ENCODE data around the gene HS6ST3. TPM values are rescaled to one million over a fixed set of nuclear protein-coding genes. Genes with fewer than 3 reads are reported as not detected.
"Not testable (repeated sequence)": the region's sequence is repeated elsewhere in the genome, so short reads cannot be mapped to it uniquely, and the experiment has no call there.

Gene HS6ST3
- polyA plus RNA-seq, 1 donor: 1.4 TPM

DNA sequence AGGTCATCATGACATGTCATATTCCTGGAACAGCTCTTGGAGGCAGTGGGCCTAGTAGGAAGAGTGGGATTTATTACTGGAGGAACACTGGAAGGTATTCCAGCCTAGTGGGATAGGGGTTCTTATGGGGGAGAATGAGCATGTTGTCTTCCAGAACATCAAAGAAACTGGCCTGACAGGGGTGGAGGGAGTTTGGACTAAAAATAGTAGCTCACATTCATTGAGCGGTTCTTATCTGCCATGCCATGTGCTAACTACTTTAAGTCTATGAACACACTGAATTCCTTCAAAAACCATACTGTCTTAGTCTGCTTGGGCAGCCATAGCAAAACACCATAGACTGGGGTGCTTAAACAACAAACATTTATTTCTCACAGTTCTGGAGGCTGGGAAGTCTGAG lies 413.6 kb downstream of the HS6ST3 start:
- H3K4me1 ChIP-seq (ENCODE audit: control insufficient read depth, insufficient read depth, low read length): no peaks in the 10 kb centered on the region
- H3K27me3 ChIP-seq (ENCODE audit: control insufficient read depth, insufficient read depth, low read length): no peaks in the 10 kb centered on the region
- H3K4me3 ChIP-seq (ENCODE audit: low read length): no peak overlapping the region
- no peak overlapping the region for H3K27ac ChIP-seq (ENCODE audit: low read length)
- WGBS (ENCODE audit: insufficient coverage, low lambda C conversion rate): 100% methylated on average over 1 of the region's 1 CpG
- no peak for DNase-seq
- no peaks in the 10 kb centered on the region for H3K9me3 ChIP-seq (ENCODE audit: control insufficient read depth, low read depth, low read length)
- H3K36me3 ChIP-seq (ENCODE audit: control insufficient read depth, insufficient read depth, low read length): no peaks in the 10 kb centered on the region

DNA sequence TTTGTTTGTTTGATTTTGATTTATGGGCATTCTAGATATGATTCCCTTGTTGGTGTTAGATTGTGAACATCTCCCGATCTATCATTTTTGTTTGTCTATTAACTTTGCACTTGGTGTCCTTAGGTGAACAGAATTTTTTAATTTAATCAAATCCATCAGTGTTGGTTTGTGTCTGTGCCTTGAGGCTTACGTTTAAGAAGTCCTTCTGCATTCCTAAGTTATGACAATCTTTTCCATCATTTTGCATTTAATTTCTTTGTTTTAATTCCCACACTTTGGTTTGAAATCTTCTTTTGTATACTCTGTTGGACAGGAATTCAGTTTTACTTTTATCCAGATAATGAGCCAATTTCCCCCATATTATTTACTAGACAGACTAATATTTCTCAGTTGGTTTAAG lies 421.7 kb downstream of the HS6ST3 start:
- H3K27me3 ChIP-seq (ENCODE audit: control insufficient read depth, insufficient read depth, low read length): no peaks in the 10 kb centered on the region
- no peaks in the 10 kb centered on the region for H3K36me3 ChIP-seq (ENCODE audit: control insufficient read depth, insufficient read depth, low read length)
- DNase-seq: no peak
- H3K4me3 ChIP-seq (ENCODE audit: low read length): no peak overlapping the region
- 95% methylated on average over 2 of the region's 2 CpGs for WGBS (ENCODE audit: insufficient coverage, low lambda C conversion rate)
- H3K4me1 ChIP-seq (ENCODE audit: control insufficient read depth, insufficient read depth, low read length): no peaks in the 10 kb centered on the region
- no peaks in the 10 kb centered on the region for H3K9me3 ChIP-seq (ENCODE audit: control insufficient read depth, low read depth, low read length)
- H3K27ac ChIP-seq (ENCODE audit: low read length): no peak overlapping the region

DNA sequence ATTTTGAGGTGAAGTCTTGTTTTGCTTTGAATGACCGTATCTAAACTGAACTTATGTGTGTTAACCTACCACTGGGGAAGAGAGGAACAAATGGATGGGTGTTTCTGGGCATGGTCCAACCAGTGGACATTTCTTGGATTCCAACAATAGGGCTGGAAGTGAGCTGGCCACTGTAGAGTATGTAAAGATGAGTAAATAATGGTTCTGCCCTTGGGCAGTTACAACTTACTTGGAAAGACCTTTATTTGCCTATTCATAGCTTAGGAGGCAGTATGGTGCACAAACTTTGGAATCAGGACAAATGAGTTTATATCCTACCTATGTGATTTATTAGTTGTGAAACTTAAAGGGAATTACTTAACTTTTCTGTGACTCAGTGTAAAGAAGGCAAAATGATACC lies 429.5 kb downstream of the HS6ST3 start:
- no peak for DNase-seq
- no CpG with 5 or more reads among the region's 1 CpG for WGBS (ENCODE audit: insufficient coverage, low lambda C conversion rate)
- peaks cover under 1% of the 10 kb centered on the region for H3K4me1 ChIP-seq (ENCODE audit: control insufficient read depth, insufficient read depth, low read length)
- H3K9me3 ChIP-seq (ENCODE audit: control insufficient read depth, low read depth, low read length): no peaks in the 10 kb centered on the region
- no peak overlapping the region for H3K4me3 ChIP-seq (ENCODE audit: low read length)
- H3K27me3 ChIP-seq (ENCODE audit: control insufficient read depth, insufficient read depth, low read length): no peaks in the 10 kb centered on the region
- no peaks in the 10 kb centered on the region for H3K36me3 ChIP-seq (ENCODE audit: control insufficient read depth, insufficient read depth, low read length)
- H3K27ac ChIP-seq (ENCODE audit: low read length): no peak overlapping the region

GRCh38 chr13:96524398-96525020 lies 434.6 kb downstream of the HS6ST3 start:
- no CpG with 5 or more reads among the region's 11 CpGs for WGBS (ENCODE audit: insufficient coverage, low lambda C conversion rate)
- peaks cover 16% of the 10 kb centered on the region for H3K4me1 ChIP-seq (ENCODE audit: control insufficient read depth, insufficient read depth, low read length)
- H3K9me3 ChIP-seq (ENCODE audit: control insufficient read depth, low read depth, low read length); H3K27ac ChIP-seq (ENCODE audit: low read length); H3K4me3 ChIP-seq (ENCODE audit: low read length); DNase-seq; H3K27me3 ChIP-seq (ENCODE audit: control insufficient read depth, insufficient read depth, low read length); H3K36me3 ChIP-seq (ENCODE audit: control insufficient read depth, insufficient read depth, low read length): not testable (repeated sequence)

DNA sequence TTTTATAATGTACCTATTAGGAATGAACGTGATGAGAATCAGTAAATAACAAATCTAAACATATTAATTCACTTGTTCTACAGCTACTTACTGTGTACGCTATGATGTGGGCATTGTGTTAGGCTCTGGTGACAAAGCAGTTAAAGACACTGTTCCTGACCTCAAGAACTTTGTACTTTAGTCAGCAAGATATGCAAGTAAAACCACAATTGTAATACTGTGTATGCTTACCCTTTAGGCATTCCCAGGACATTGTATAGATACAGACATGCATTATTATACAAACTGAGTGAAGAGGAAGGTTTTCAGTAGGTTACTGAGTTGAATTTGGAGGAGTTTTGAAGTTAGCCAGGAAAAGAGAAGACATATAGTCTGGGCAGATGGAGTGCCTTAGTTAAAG lies 435.8 kb downstream of the HS6ST3 start:
- H3K9me3 ChIP-seq (ENCODE audit: control insufficient read depth, low read depth, low read length): no peaks in the 10 kb centered on the region
- peak overlapping the region; percentile 37 for H3K27ac ChIP-seq (ENCODE audit: low read length)
- H3K36me3 ChIP-seq (ENCODE audit: control insufficient read depth, insufficient read depth, low read length): no peaks in the 10 kb centered on the region
- no CpG with 5 or more reads among the region's 2 CpGs for WGBS (ENCODE audit: insufficient coverage, low lambda C conversion rate)
- H3K4me1 ChIP-seq (ENCODE audit: control insufficient read depth, insufficient read depth, low read length): peaks cover 16% of the 10 kb centered on the region
- no peak overlapping the region for H3K4me3 ChIP-seq (ENCODE audit: low read length)
- DNase-seq: peak; percentile 56 to 81
- H3K27me3 ChIP-seq (ENCODE audit: control insufficient read depth, insufficient read depth, low read length): no peaks in the 10 kb centered on the region

GRCh38 chr13:96527497-96527896 lies 437.6 kb downstream of the HS6ST3 start:
- Histone ChIP-seq H3K4me3 (ENCODE audit: low read length) (no peak overlapping the region), H3K4me1 (ENCODE audit: control insufficient read depth, insufficient read depth, low read length) (peaks cover 16% of the 10 kb centered on the region), H3K9me3 (ENCODE audit: control insufficient read depth, low read depth, low read length) (no peaks in the 10 kb centered on the region), H3K36me3 (ENCODE audit: control insufficient read depth, insufficient read depth, low read length) (no peaks in the 10 kb centered on the region), H3K27me3 (ENCODE audit: control insufficient read depth, insufficient read depth, low read length) (no peaks in the 10 kb centered on the region), H3K27ac (ENCODE audit: low read length) (peak overlapping the region; percentile 5)
- DNase-seq: peak; percentile 9 to 38
- WGBS (ENCODE audit: insufficient coverage, low lambda C conversion rate): no CpG with 5 or more reads among the region's 3 CpGs

- DNase-seq: no peak
- no peak overlapping the region for H3K4me3 ChIP-seq (ENCODE audit: low read length)
- H3K27me3 ChIP-seq (ENCODE audit: control insufficient read depth, insufficient read depth, low read length): no peaks in the 10 kb centered on the region
- H3K27ac ChIP-seq (ENCODE audit: low read length): no peak overlapping the region
- peaks cover under 1% of the 10 kb centered on the region for H3K4me1 ChIP-seq (ENCODE audit: control insufficient read depth, insufficient read depth, low read length)
- no peaks in the 10 kb centered on the region for H3K36me3 ChIP-seq (ENCODE audit: control insufficient read depth, insufficient read depth, low read length)
- no CpG with 5 or more reads among the region's 2 CpGs for WGBS (ENCODE audit: insufficient coverage, low lambda C conversion rate)
- no peaks in the 10 kb centered on the region for H3K9me3 ChIP-seq (ENCODE audit: control insufficient read depth, low read depth, low read length)
Measured at GRCh38 chr13:96532804-96533203, 442.9 kb downstream of the HS6ST3 start.

DNA sequence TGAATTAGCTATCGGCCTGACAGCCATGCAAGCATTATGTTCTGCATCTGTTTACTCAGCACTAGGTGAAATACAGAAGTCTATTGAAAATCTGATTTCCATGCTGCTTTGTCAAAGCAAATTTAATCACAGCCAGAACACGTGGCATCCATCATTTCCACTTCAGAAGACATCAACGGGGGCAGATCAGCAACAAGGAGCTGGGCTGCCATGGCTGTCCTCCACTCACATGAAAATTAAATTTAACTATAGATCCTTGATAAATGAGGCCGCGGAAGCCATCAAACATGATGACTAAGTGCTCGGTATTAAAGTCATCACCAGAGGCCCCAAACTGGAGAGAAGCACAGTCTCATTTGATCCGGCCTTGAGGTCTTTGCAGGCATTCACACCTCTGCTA lies 443.5 kb downstream of the HS6ST3 start:
- H3K9me3 ChIP-seq (ENCODE audit: control insufficient read depth, low read depth, low read length): no peaks in the 10 kb centered on the region
- H3K27ac ChIP-seq (ENCODE audit: low read length): no peak overlapping the region
- H3K4me3 ChIP-seq (ENCODE audit: low read length): no peak overlapping the region
- no peaks in the 10 kb centered on the region for H3K36me3 ChIP-seq (ENCODE audit: control insufficient read depth, insufficient read depth, low read length)
- no peaks in the 10 kb centered on the region for H3K27me3 ChIP-seq (ENCODE audit: control insufficient read depth, insufficient read depth, low read length)
- no peaks in the 10 kb centered on the region for H3K4me1 ChIP-seq (ENCODE audit: control insufficient read depth, insufficient read depth, low read length)
- no CpG with 5 or more reads among the region's 7 CpGs for WGBS (ENCODE audit: insufficient coverage, low lambda C conversion rate)
- no peak for DNase-seq

DNA sequence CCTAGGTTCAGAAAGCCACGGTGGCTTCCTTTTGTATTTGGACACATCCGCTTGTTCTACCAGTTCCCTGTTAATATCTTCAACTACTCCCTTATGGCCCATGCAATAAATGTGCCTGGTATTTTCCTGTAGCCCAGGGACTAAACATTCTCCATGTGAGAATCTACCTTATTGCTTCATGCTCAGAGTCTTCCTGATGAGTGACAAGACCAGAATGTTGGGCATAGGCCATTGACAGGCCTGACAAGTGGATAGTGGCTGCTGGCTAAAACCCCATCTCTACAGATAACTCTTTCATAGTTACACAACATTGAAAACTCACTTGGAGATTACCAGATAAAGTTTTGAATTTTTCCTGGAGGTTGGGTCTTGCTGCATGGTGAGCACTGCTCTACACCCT lies 449.9 kb downstream of the HS6ST3 start:
- Histone ChIP-seq H3K36me3 (ENCODE audit: control insufficient read depth, insufficient read depth, low read length) (no peaks in the 10 kb centered on the region), H3K4me1 (ENCODE audit: control insufficient read depth, insufficient read depth, low read length) (no peaks in the 10 kb centered on the region), H3K4me3 (ENCODE audit: low read length) (no peak overlapping the region), H3K9me3 (ENCODE audit: control insufficient read depth, low read depth, low read length) (no peaks in the 10 kb centered on the region), H3K27me3 (ENCODE audit: control insufficient read depth, insufficient read depth, low read length) (no peaks in the 10 kb centered on the region), H3K27ac (ENCODE audit: low read length) (no peak overlapping the region)
- 86% methylated on average over 2 of the region's 2 CpGs for WGBS (ENCODE audit: insufficient coverage, low lambda C conversion rate)
- DNase-seq: no peak

- no peak for DNase-seq
- H3K9me3 ChIP-seq (ENCODE audit: control insufficient read depth, low read depth, low read length): no peaks in the 10 kb centered on the region
- WGBS (ENCODE audit: insufficient coverage, low lambda C conversion rate): no CpG with 5 or more reads among the region's 3 CpGs
- no peaks in the 10 kb centered on the region for H3K27me3 ChIP-seq (ENCODE audit: control insufficient read depth, insufficient read depth, low read length)
- H3K4me1 ChIP-seq (ENCODE audit: control insufficient read depth, insufficient read depth, low read length): no peaks in the 10 kb centered on the region
- H3K4me3 ChIP-seq (ENCODE audit: low read length): no peak overlapping the region
- H3K27ac ChIP-seq (ENCODE audit: low read length): no peak overlapping the region
- no peaks in the 10 kb centered on the region for H3K36me3 ChIP-seq (ENCODE audit: control insufficient read depth, insufficient read depth, low read length)
Measured at GRCh38 chr13:96540670-96541069, 450.8 kb downstream of the HS6ST3 start.

DNA sequence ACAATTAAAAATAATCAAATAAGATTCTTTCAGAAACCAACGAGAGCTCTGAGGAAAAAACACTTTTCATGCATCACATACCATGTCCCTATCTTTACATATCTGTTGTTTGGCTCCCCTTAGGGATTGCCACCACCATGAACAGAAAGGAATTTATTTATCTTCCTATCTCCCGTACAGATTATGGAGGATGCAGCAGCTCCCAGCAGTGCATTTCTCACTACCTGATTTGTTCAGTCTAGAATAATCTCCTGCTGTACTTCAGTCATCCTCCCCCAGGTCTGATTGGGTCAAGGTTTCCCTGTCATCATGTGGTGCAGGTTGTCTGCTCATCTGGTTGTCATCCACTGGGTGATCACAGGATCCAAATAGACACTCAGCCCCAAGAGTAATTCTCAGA lies 453.1 kb downstream of the HS6ST3 start:
- H3K4me3 ChIP-seq (ENCODE audit: low read length): no peak overlapping the region
- H3K36me3 ChIP-seq (ENCODE audit: control insufficient read depth, insufficient read depth, low read length): no peaks in the 10 kb centered on the region
- no peak overlapping the region for H3K27ac ChIP-seq (ENCODE audit: low read length)
- no peaks in the 10 kb centered on the region for H3K4me1 ChIP-seq (ENCODE audit: control insufficient read depth, insufficient read depth, low read length)
- H3K27me3 ChIP-seq (ENCODE audit: control insufficient read depth, insufficient read depth, low read length): no peaks in the 10 kb centered on the region
- WGBS (ENCODE audit: insufficient coverage, low lambda C conversion rate): no CpG with 5 or more reads among the region's 2 CpGs
- H3K9me3 ChIP-seq (ENCODE audit: control insufficient read depth, low read depth, low read length): no peaks in the 10 kb centered on the region
- DNase-seq: no peak

Data from large intestine (tissue), 3 donors.